ENCODE data around the gene PAGR1. TPM values are rescaled to one million over a fixed set of nuclear protein-coding genes. Genes with fewer than 3 reads are reported as not detected.
A peak's percentile ranks its signal among the peaks of the same experiment; 100 is the strongest.

Gene PAGR1
- total and polyA plus RNA-seq, 12 donors: 9.6 to 35.1 (median 13.0) TPM

DNA sequence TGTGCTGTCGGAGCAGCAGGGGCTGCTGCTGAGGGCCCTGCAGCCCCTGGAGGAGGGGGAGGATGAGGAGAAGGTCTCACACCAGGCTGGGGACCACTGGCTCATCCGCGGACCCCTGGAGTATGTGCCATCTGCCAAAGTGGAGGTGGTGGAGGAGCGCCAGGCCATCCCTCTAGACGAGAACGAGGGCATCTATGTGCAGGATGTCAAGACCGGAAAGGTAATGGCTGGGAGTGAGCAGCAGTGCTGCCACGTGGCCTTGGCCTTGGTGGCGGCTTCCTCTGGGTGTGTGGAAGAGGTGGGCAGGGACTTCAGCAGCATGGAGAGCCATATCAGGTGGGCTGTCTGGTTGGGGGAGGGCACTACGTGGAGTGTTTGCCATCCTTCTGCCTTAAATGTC, 24.3 kb downstream of the PAGR1 start:
- peak overlapping the region in 1 of 10 donors; percentile 7 for H3K27ac ChIP-seq
- H3K9me3 ChIP-seq: no peaks in the 10 kb centered on the region
- peaks cover 0 to 98% (median 39%) of the 10 kb centered on the region in 9 donors for H3K36me3 ChIP-seq
- H3K4me1 ChIP-seq: peaks cover 0 to 5% (median 0%) of the 10 kb centered on the region in 9 donors
- DNase-seq (no peak), ATAC-seq (peak in 2 of 8 donors; percentile 4 to 37)
- H3K4me3 ChIP-seq: no peak overlapping the region
- intact Hi-C loops (cut with DNase I): loop anchor here in 4 of 10 donors (10.0 kb wide), 2 partner anchors 135 to 145 kb away; no protein-coding TSS in a partner anchor
- WGBS, 2 donors: 74 to 86% methylated on average over 10 of the region's 10 CpGs
- H3K27me3 ChIP-seq: no peaks in the 10 kb centered on the region
- TF ChIP-seq, protein P1, sequence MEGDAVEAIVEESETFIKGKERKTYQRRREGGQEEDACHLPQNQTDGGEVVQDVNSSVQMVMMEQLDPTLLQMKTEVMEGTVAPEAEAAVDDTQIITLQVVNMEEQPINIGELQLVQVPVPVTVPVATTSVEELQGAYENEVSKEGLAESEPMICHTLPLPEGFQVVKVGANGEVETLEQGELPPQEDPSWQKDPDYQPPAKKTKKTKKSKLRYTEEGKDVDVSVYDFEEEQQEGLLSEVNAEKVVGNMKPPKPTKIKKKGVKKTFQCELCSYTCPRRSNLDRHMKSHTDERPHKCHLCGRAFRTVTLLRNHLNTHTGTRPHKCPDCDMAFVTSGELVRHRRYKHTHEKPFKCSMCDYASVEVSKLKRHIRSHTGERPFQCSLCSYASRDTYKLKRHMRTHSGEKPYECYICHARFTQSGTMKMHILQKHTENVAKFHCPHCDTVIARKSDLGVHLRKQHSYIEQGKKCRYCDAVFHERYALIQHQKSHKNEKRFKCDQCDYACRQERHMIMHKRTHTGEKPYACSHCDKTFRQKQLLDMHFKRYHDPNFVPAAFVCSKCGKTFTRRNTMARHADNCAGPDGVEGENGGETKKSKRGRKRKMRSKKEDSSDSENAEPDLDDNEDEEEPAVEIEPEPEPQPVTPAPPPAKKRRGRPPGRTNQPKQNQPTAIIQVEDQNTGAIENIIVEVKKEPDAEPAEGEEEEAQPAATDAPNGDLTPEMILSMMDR (IDR thresholded peaks at IDR 0.05): no peak

DNA sequence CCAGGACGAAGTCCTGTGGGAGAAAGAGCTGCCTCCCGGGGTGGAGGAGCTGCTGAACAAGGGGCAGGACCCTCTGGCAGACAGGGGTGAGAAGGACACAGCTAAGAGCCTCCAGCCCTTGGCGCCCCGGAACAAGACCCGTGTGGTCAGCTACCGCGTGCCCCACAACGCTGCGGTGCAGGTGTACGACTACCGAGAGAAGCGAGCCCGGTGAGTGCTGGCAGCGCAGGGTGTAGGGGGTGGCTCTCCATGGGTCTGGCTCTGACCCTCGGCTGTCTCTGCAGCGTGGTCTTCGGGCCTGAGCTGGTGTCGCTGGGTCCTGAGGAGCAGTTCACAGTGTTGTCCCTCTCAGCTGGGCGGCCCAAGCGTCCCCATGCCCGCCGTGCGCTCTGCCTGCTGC, 25.7 kb downstream of the PAGR1 start:
- ATAC-seq: no peak
- intact Hi-C loops (cut with DNase I): loop anchor here in 4 of 10 donors (10.0 kb wide), 2 partner anchors 137 to 147 kb away; no protein-coding TSS in a partner anchor

DNA sequence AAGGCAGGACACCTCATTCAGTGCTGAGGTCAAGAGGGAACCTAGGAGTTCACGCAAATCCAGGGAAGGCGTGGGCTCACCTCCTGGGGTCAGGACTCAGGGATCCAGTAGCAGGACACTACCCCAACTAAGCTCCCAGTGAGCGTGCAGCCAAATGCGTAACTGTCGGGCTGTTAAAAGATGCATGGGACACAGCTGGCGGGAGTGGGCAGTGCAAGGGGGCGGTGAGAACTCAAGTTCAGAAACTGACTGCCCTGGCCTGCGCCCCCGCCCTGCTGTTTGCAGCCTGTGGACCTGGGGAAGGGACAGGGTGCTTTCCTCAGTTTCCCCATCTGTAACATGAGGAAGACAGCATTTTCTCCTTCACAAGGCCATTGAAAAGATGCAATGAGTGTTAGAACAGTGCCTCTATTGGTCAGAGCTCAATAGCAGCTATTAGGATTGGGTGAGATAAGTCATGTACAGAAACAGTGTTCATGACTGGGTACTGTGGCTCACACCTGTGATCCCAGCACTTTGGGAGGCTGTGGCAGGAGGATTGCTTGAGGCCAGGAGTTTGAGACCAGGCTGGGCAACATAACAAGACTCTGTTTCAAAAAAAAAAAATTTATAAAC, 26.9 kb downstream of the PAGR1 start:
- no peak for DNase-seq
- H3K4me1 ChIP-seq: peaks cover 0 to 5% (median 0%) of the 10 kb centered on the region in 9 donors
- H3K27me3 ChIP-seq: no peaks in the 10 kb centered on the region
- intact Hi-C loops (cut with DNase I): loop anchor here in 4 of 10 donors (10.0 kb wide), 2 partner anchors 138 to 148 kb away; no protein-coding TSS in a partner anchor
- no peak overlapping the region for H3K27ac ChIP-seq
- peaks cover 0 to 98% (median 48%) of the 10 kb centered on the region in 9 donors for H3K36me3 ChIP-seq
- H3K4me3 ChIP-seq: no peak overlapping the region
- TF ChIP-seq, protein P1 (IDR thresholded peaks at IDR 0.05): no peak
- no peaks in the 10 kb centered on the region for H3K9me3 ChIP-seq
- WGBS, 2 donors: 96 to 97% methylated on average over 9 of the region's 9 CpGs
- ATAC-seq: no peak

More for the DNA sequence above, 25.7 kb downstream of the PAGR1 start:
- TF ChIP-seq, protein P1 (IDR thresholded peaks at IDR 0.05): no peak
- 93 to 95% methylated on average over 23 of the region's 23 CpGs for WGBS, 2 donors
- Histone ChIP-seq H3K9me3 (no peaks in the 10 kb centered on the region), H3K27me3 (no peaks in the 10 kb centered on the region), H3K4me3 (no peak overlapping the region), H3K4me1 (peaks cover 0 to 5% (median 0%) of the 10 kb centered on the region in 9 donors), H3K27ac (no peak overlapping the region), H3K36me3 (peaks cover 0 to 98% (median 50%) of the 10 kb centered on the region in 9 donors)
- no peak for DNase-seq

DNA sequence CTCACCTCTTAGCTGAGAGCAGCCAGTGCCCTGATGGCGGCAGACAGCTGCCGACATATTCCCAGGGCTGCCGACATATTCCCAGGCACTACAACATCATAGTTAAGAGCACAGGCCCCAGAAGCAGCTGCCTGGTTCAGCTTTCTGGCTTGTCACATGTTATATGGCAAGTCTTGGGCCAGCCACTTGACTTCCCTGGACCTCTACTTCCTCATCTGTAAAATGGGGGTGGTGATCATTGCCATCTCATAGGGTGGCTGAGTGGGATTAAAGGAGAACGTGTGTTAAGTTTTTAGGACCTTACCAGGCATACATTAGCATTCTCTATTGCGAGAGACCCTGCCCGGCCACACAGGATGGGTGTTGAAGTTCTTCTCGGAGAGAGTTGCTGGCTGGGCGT, 28.0 kb downstream of the PAGR1 start:
- Histone ChIP-seq H3K36me3 (peaks cover 0 to 98% (median 40%) of the 10 kb centered on the region in 9 donors), H3K4me1 (peaks cover 0 to 5% (median 0%) of the 10 kb centered on the region in 9 donors), H3K27me3 (no peaks in the 10 kb centered on the region), H3K9me3 (no peaks in the 10 kb centered on the region), H3K27ac (no peak overlapping the region), H3K4me3 (no peak overlapping the region)
- intact Hi-C loops (cut with DNase I): loop anchor here in 4 of 10 donors (10.0 kb wide), 2 partner anchors 139 to 149 kb away; no protein-coding TSS in a partner anchor
- TF ChIP-seq, protein P1 (IDR thresholded peaks at IDR 0.05): no peak
- ATAC-seq (no peak), DNase-seq (no peak)
- 95 to 98% methylated on average over 8 of the region's 8 CpGs for WGBS, 2 donors
